Muscle of leg (tissue), 11 donors: ENCODE data around the gene VDR. TPM values are rescaled to one million over a fixed set of nuclear protein-coding genes. Genes with fewer than 3 reads are reported as not detected.

ENCODE experiments used
- DNase-seq: peaks from one replicate; pipeline ENCODE4 v3.0.0; 2013
- H3K27ac ChIP-seq: one replicate; pipeline ENCODE4 v1.5.1; 2013; ENCODE audit warnings: mild to moderate bottlenecking, low read length, control low read depth
- H3K27me3 ChIP-seq: one replicate; pipeline ENCODE4 v1.6.1; 2013; ENCODE audit warnings: low read length; ENCODE audit not compliant: control insufficient read depth, insufficient read depth
- H3K36me3 ChIP-seq: one replicate; pipeline ENCODE4 v1.6.1; 2013; ENCODE audit warnings: low read length; ENCODE audit not compliant: control insufficient read depth, insufficient read depth
- H3K4me1 ChIP-seq: one replicate; pipeline ENCODE4 v1.6.1; 2013; ENCODE audit warnings: low read length; ENCODE audit not compliant: control insufficient read depth, insufficient read depth
- H3K4me3 ChIP-seq: one replicate; pipeline ENCODE4 v1.5.1; 2013; ENCODE audit warnings: low read length, control low read depth
- H3K9me3 ChIP-seq: replicated peaks from 2 replicates; pipeline ENCODE4 v1.6.1; 2013; ENCODE audit warnings: low read depth, low read length; ENCODE audit not compliant: control insufficient read depth
- WGBS: methylation state at CpG from one replicate; pipeline ENCODE4 v1.1.5; 2013; ENCODE audit warnings: missing lambda C conversion rate; ENCODE audit not compliant: insufficient coverage; 5-methylcytosine and 5-hydroxymethylcytosine counted together
- polyA plus RNA-seq, 8 donors: library from polyadenylated mRNA; unstranded; fragments of 120-200 nt; gene quantifications; one replicate each; pipeline versions ENCODE4 v1.2.1 to v1.2.3, GENCODE V29; 2013; ENCODE audit warnings: inconsistent platforms in 1 of 8, low replicate concordance in 1 of 8; ENCODE audit not compliant: insufficient read length in 8 of 8, insufficient read depth in 1 of 8
- total RNA-seq: library from RNA; stranded (reverse); fragments of 120-200 nt; gene quantifications from one replicate; pipeline ENCODE4 v1.2.4, GENCODE V29; 2013

Gene VDR
- total and polyA plus RNA-seq, 9 donors: 0.23 to 1.0 (median 0.45) TPM

- Histone ChIP-seq H3K4me3 (no peak overlapping the region), H3K9me3 (no peaks in the 10 kb centered on the region), H3K4me1 (peaks cover 14% of the 10 kb centered on the region), H3K36me3 (no peaks in the 10 kb centered on the region), H3K27ac (no peak overlapping the region), H3K27me3 (no peaks in the 10 kb centered on the region)
- 40% methylated on average over 3 of the region's 10 CpGs for WGBS
- no peak for DNase-seq
Observed at GRCh38 chr12:47885012-47885501, 19.7 kb downstream of the VDR start.

GRCh38 chr12:47884501-47884900, 20.3 kb downstream of the VDR start:
- DNase-seq: no peak
- H3K4me1 ChIP-seq: peaks cover 14% of the 10 kb centered on the region
- no CpG with 5 or more reads among the region's 3 CpGs for WGBS
- H3K27ac ChIP-seq: no peak overlapping the region
- H3K27me3 ChIP-seq: no peaks in the 10 kb centered on the region
- H3K4me3 ChIP-seq: no peak overlapping the region
- no peaks in the 10 kb centered on the region for H3K36me3 ChIP-seq
- H3K9me3 ChIP-seq: no peaks in the 10 kb centered on the region

- no peak for DNase-seq
- Histone ChIP-seq H3K9me3 (no peaks in the 10 kb centered on the region), H3K4me1 (peaks cover 9% of the 10 kb centered on the region), H3K36me3 (no peaks in the 10 kb centered on the region), H3K4me3 (no peak overlapping the region), H3K27me3 (no peaks in the 10 kb centered on the region), H3K27ac (no peak overlapping the region)
- 83% methylated on average over 3 of the region's 5 CpGs for WGBS
Observed at GRCh38 chr12:47883663-47884195, 21.1 kb downstream of the VDR start.

- 80% methylated on average over 7 of the region's 16 CpGs for WGBS
Observed at GRCh38 chr12:47882781-47883546, 21.8 kb downstream of the VDR start.

GRCh38 chr12:47881826-47882427, 22.9 kb downstream of the VDR start:
- peak; percentile 27 for DNase-seq
- H3K4me3 ChIP-seq: no peak overlapping the region
- 100% methylated on average over 1 of the region's 8 CpGs for WGBS

More at GRCh38 chr12:47882781-47883546, 21.8 kb downstream of the VDR start:
- H3K9me3 ChIP-seq: no peaks in the 10 kb centered on the region
- DNase-seq: no peak
- peaks cover 9% of the 10 kb centered on the region for H3K4me1 ChIP-seq
- H3K4me3 ChIP-seq: no peak overlapping the region
- no peaks in the 10 kb centered on the region for H3K27me3 ChIP-seq
- no peak overlapping the region for H3K27ac ChIP-seq
- H3K36me3 ChIP-seq: no peaks in the 10 kb centered on the region

GRCh38 chr12:47881051-47881450, 23.7 kb downstream of the VDR start:
- H3K9me3 ChIP-seq: no peaks in the 10 kb centered on the region
- no peak overlapping the region for H3K4me3 ChIP-seq
- no peaks in the 10 kb centered on the region for H3K36me3 ChIP-seq
- no peaks in the 10 kb centered on the region for H3K27me3 ChIP-seq
- DNase-seq: peak; percentile 66
- no CpG with 5 or more reads among the region's 2 CpGs for WGBS
- H3K4me1 ChIP-seq: peaks cover 9% of the 10 kb centered on the region
- H3K27ac ChIP-seq: no peak overlapping the region

More at GRCh38 chr12:47881826-47882427, 22.9 kb downstream of the VDR start:
- H3K4me1 ChIP-seq: peaks cover 9% of the 10 kb centered on the region
- no peaks in the 10 kb centered on the region for H3K36me3 ChIP-seq
- no peak overlapping the region for H3K27ac ChIP-seq
- H3K9me3 ChIP-seq: no peaks in the 10 kb centered on the region
- H3K27me3 ChIP-seq: no peaks in the 10 kb centered on the region

- no peak for DNase-seq
- WGBS: 89% methylated on average over 7 of the region's 10 CpGs
- H3K4me3 ChIP-seq: no peak overlapping the region
Observed at GRCh38 chr12:47878918-47879481, 25.8 kb downstream of the VDR start.

GRCh38 chr12:47878293-47878917, 26.4 kb downstream of the VDR start:
- no peak overlapping the region for H3K4me3 ChIP-seq
- DNase-seq: no peak
- no peak overlapping the region for H3K27ac ChIP-seq
- H3K9me3 ChIP-seq: no peaks in the 10 kb centered on the region
- no peaks in the 10 kb centered on the region for H3K36me3 ChIP-seq
- H3K4me1 ChIP-seq: peaks cover 9% of the 10 kb centered on the region
- H3K27me3 ChIP-seq: no peaks in the 10 kb centered on the region
- 100% methylated on average over 2 of the region's 7 CpGs for WGBS

More at GRCh38 chr12:47878918-47879481, 25.8 kb downstream of the VDR start:
- H3K27me3 ChIP-seq: no peaks in the 10 kb centered on the region
- peaks cover 9% of the 10 kb centered on the region for H3K4me1 ChIP-seq
- H3K27ac ChIP-seq: no peak overlapping the region
- H3K36me3 ChIP-seq: no peaks in the 10 kb centered on the region
- H3K9me3 ChIP-seq: no peaks in the 10 kb centered on the region

- DNase-seq: no peak
- no peaks in the 10 kb centered on the region for H3K4me1 ChIP-seq
- H3K27ac ChIP-seq: no peak overlapping the region
- H3K9me3 ChIP-seq: no peaks in the 10 kb centered on the region
- H3K36me3 ChIP-seq: no peaks in the 10 kb centered on the region
- H3K27me3 ChIP-seq: no peaks in the 10 kb centered on the region
- 73% methylated on average over 3 of the region's 4 CpGs for WGBS
- H3K4me3 ChIP-seq: no peak overlapping the region
Observed at GRCh38 chr12:47877081-47877480, 27.7 kb downstream of the VDR start.
